ENCODE measurements around the gene XKR3. TPM values are rescaled to one million over a fixed set of nuclear protein-coding genes. Genes with fewer than 3 reads are reported as not detected.
A peak's percentile ranks its signal among the peaks of the same experiment; 100 is the strongest.

XKR3 gene
- total RNA-seq, 1 experiment from 2014 or later, result not detected

- CTCF ChIA-PET, result interaction anchor here (0.6 to 1.3 kb wide), 6 partner anchors 9 to 697 kb away, joined by 3 to 6 read pairs (median 4); partner anchors contain the start of gene XKR3
- DNase-seq (ENCODE audit: unreplicated experiment), result peak; percentile 43
- Mint-ChIP-seq H3K4me1 (ENCODE audit: insufficient read depth, unreplicated experiment) (peaks cover 24% of the 10 kb centered on the region), H3K27me3 (ENCODE audit: insufficient read depth, unreplicated experiment) (no peaks in the 10 kb centered on the region), H3K4me3 (ENCODE audit: unreplicated experiment) (no peak overlapping the region), H3K9me3 (ENCODE audit: unreplicated experiment) (no peaks in the 10 kb centered on the region), H3K27ac (ENCODE audit: low read depth, unreplicated experiment) (no peak overlapping the region), H3K36me3 (ENCODE audit: insufficient read depth, unreplicated experiment) (no peaks in the 10 kb centered on the region)
- POLR2A ChIA-PET, result interaction anchor here (0.6 to 0.7 kb wide), 4 partner anchors 13 to 582 kb away, joined by 3 to 4 read pairs (median 3); no protein-coding TSS in a partner anchor
- intact Hi-C loops (cut with micrococcal nuclease), result no loop called here
- no TSS peak for BruUV-seq (replicated peaks)
- TF ChIP-seq CTCF (IDR thresholded peaks at IDR 0.05; ENCODE audit: unreplicated experiment), result no peak
Observed at GRCh38 chr22:16806401-16806800, 18.8 kb downstream of the XKR3 start.

- intact Hi-C loops (cut with micrococcal nuclease), result no loop called here
- CTCF ChIA-PET, result interaction anchor here (1.2 kb wide), 1 partner anchor 41 kb away, joined by 3 read pairs; no protein-coding TSS in a partner anchor
- no TSS peak for BruUV-seq (replicated peaks)
- Mint-ChIP-seq H3K27ac (ENCODE audit: low read depth, unreplicated experiment) (no peak overlapping the region), H3K36me3 (ENCODE audit: insufficient read depth, unreplicated experiment) (no peaks in the 10 kb centered on the region), H3K9me3 (ENCODE audit: unreplicated experiment) (no peaks in the 10 kb centered on the region), H3K27me3 (ENCODE audit: insufficient read depth, unreplicated experiment) (no peaks in the 10 kb centered on the region), H3K4me1 (ENCODE audit: insufficient read depth, unreplicated experiment) (peaks cover 13% of the 10 kb centered on the region), H3K4me3 (ENCODE audit: unreplicated experiment) (no peak overlapping the region)
- POLR2A ChIA-PET, result no interaction called here
- DNase-seq (ENCODE audit: unreplicated experiment), result no peak
- TF ChIP-seq CTCF (IDR thresholded peaks at IDR 0.05; ENCODE audit: unreplicated experiment), result no peak
Observed at GRCh38 chr22:16804882-16805281, 20.3 kb downstream of the XKR3 start.

- Mint-ChIP-seq H3K36me3 (ENCODE audit: insufficient read depth, unreplicated experiment) (no peaks in the 10 kb centered on the region), H3K4me1 (ENCODE audit: insufficient read depth, unreplicated experiment) (peaks cover under 1% of the 10 kb centered on the region), H3K27me3 (ENCODE audit: insufficient read depth, unreplicated experiment) (no peaks in the 10 kb centered on the region), H3K9me3 (ENCODE audit: unreplicated experiment) (no peaks in the 10 kb centered on the region), H3K4me3 (ENCODE audit: unreplicated experiment) (no peak overlapping the region), H3K27ac (ENCODE audit: low read depth, unreplicated experiment) (no peak overlapping the region)
- DNase-seq (ENCODE audit: unreplicated experiment), result no peak
- ChIA-PET CTCF (no interaction called here), POLR2A (interaction anchor here (0.7 kb wide), 1 partner anchor 192 kb away, joined by 4 read pairs; no protein-coding TSS in a partner anchor)
- no peak for TF ChIP-seq CTCF (IDR thresholded peaks at IDR 0.05; ENCODE audit: unreplicated experiment)
- no TSS peak for BruUV-seq (replicated peaks)
- intact Hi-C loops (cut with micrococcal nuclease), result no loop called here
Observed at GRCh38 chr22:16803255-16803917, 21.8 kb downstream of the XKR3 start.

GRCh38 chr22:16801571-16801970 is 23.6 kb downstream of the XKR3 start:
- POLR2A ChIA-PET, result no interaction called here
- no TSS peak for BruUV-seq (replicated peaks)
- DNase-seq (ENCODE audit: unreplicated experiment), result no peak
- no peak overlapping the region for H3K27ac Mint-ChIP-seq (ENCODE audit: low read depth, unreplicated experiment)
- H3K4me3 Mint-ChIP-seq (ENCODE audit: unreplicated experiment), result no peak overlapping the region
- H3K36me3 Mint-ChIP-seq (ENCODE audit: insufficient read depth, unreplicated experiment), result no peaks in the 10 kb centered on the region
- H3K27me3 Mint-ChIP-seq (ENCODE audit: insufficient read depth, unreplicated experiment), result no peaks in the 10 kb centered on the region
- no peaks in the 10 kb centered on the region for H3K4me1 Mint-ChIP-seq (ENCODE audit: insufficient read depth, unreplicated experiment)
- no peaks in the 10 kb centered on the region for H3K9me3 Mint-ChIP-seq (ENCODE audit: unreplicated experiment)
- no peak for TF ChIP-seq CTCF (IDR thresholded peaks at IDR 0.05; ENCODE audit: unreplicated experiment)
- CTCF ChIA-PET, result no interaction called here
- intact Hi-C loops (cut with micrococcal nuclease), result no loop called here

Data from MCF 10A (cell line).